Prostate gland (tissue), 2 donors: Measurements from ENCODE around the gene CCDC12.

Source experiments
- CTCF ChIP-seq, 4 experiments: fragments of 200-600 bp in 2 of 4; fragments of 450-650 bp in 2 of 4; sonication (generic) in 2 of 4; IDR thresholded peaks; 1 replicate in 3 of 4; 2 replicates in 1 of 4; pipeline ENCODE4 v1.5.1; 2016 to 2019; ENCODE audit warnings: antibody characterized with exemption in 4 of 4, mild to moderate bottlenecking in 2 of 4, moderate library complexity in 2 of 4
- POLR2A ChIP-seq: fragments of 450-650 bp; IDR thresholded peaks from one replicate; pipeline ENCODE4 v1.6.1; 2016; ENCODE audit warnings: antibody characterized with exemption, mild to moderate bottlenecking
- POLR2AphosphoS5 ChIP-seq: sonication (generic); formaldehyde crosslinking; IDR thresholded peaks from one replicate; pipeline ENCODE4 v1.6.1; 2017; ENCODE audit warnings: antibody characterized with exemption

- TF ChIP-seq CTCF (IDR thresholded peaks at IDR 0.05) (no peak), POLR2A (no peak), POLR2AphosphoS5 (no peak)
These were observed 23.8 kb upstream of the CCDC12 start for GRCh38 chr3:47000198-47000815.
